GM19099 (cell line): ENCODE data around the gene UBXN2A.

ENCODE experiments used
- POLR2A ChIP-seq: IDR thresholded peaks from 3 replicates; pipeline ENCODE4 v1.6.1; 2011; ENCODE audit warnings: low read depth; ENCODE audit not compliant: insufficient read length; ENCODE audit errors: extremely low read depth

The UBXN2A gene

GRCh38 chr2:24046930-24047702 lies 106.9 kb downstream of the UBXN2A start, which contains the start of gene WDCP:
TSS of gene WDCP (minus strand) at chr2:24047391. CDS start at chr2:24039494, 7,897 bp downstream.
- peak; percentile 87 for TF ChIP-seq POLR2A

GRCh38 chr2:24047703-24048033 lies 107.4 kb downstream of the UBXN2A start:
- TF ChIP-seq POLR2A = no peak

DNA sequence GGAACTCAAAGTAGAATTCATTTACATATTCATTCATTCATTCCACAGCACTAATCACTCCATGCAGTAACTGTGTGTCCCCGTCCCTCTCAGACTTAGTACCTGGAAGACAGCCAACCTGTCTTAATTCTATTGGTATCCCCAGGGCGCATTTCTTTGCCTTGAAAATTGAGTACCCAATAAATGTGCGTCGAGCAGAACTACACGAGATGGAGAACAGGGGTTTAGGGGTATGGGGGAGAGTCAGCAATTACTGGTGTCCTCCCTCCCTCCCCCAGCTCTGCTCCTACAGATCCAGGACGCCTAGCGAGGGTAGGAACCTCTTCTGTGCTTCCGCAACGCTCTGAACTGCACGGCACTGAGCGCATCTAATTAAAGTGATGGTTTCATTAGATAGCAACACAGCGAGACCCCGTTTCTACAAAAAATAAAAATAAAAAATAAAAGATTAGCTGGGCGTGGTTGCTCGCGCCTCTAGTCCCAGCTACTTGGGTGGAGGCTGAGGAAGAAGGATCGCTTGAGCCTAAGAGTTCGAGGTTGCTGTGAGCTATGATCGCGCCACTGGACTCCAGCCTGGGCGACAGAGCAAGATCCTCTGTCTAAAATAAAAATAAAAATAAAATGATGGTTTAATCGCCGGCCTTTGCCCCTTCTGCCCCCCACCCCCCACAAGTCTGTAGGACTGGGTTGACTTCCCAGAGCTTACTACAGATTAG lies 108.7 kb downstream of the UBXN2A start:
- no peak for TF ChIP-seq POLR2A

- TF ChIP-seq POLR2A = peak; percentile 33
Observed at GRCh38 chr2:24049485-24050021, 109.3 kb downstream of the UBXN2A start, which contains the start of gene FKBP1B. TSS of gene FKBP1B (plus strand) at chr2:24049741. CDS start at chr2:24049850, 109 bp downstream.

- no peak for TF ChIP-seq POLR2A
Observed at GRCh38 chr2:24050041-24050979, 110.0 kb downstream of the UBXN2A start.

DNA sequence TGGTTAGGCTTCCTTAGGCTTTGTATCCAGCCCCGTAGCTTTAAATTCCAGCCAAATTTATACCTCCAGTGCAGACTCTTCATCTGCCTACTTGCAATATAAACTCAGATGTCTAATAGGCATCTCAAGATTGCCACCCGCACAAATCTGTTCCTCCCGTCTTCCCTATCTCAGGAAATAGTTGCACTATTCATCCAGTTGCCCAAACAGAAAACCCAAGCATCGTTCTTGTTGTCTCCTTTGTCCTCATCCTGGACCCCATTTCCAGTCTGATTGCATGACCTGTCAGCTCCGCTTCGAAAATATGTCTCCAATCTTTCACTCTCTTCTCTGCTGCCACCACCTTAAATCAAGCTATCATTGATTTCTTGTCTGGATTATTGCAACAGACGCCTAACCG lies 111.6 kb downstream of the UBXN2A start:
- TF ChIP-seq POLR2A = no peak

DNA sequence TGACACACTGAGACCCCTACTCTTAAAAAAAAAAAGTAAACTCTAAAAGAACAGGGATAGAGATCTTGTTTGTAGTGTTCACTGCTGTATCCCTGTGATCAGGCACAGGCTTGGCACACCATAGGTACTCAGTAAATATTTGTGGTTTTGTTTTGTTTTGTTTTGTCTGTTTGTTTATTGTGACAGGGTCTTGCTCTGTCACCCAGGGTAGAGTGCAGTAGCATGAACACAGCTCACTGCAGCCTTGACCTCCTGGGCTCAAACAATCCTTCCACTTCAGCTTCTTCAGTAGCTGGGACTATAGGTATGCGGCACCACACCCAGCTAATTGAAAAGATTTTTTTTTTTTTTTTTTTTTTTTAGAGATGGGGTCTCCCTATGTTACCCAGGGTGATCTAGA lies 112.7 kb downstream of the UBXN2A start:
- no peak for TF ChIP-seq POLR2A
